Body of pancreas (tissue), 4 donors: ENCODE data around the gene PITX2. TPM values are rescaled to one million over a fixed set of nuclear protein-coding genes. Genes with fewer than 3 reads are reported as not detected.

Experiments
- ATAC-seq: fragments of 150-250 bp; one replicate; pipeline ENCODE4 v1.9.1; 2016
- DNase-seq, 4 donors: peaks; one replicate each; pipeline ENCODE4 v3.0.0-alpha.2; 2019
- H3K27ac ChIP-seq, 4 donors: fragments of 200-600 bp; sonication (generic); 1 replicate in 3 of 4; 2 replicates in 1 of 4; pipeline versions ENCODE4 v1.5.1 to v1.6.1; 2016 to 2019; ENCODE audit warnings: mild to moderate bottlenecking in 1 of 4, mixed read lengths in 1 of 4, moderate library complexity in 1 of 4
- H3K27me3 ChIP-seq, 2 donors: fragments of 200-600 bp; sonication (generic); one replicate each; pipeline ENCODE4 v1.6.0; 2016; ENCODE audit warnings: mild to moderate bottlenecking in 1 of 2
- H3K36me3 ChIP-seq, 2 donors: fragments of 200-600 bp; sonication (generic); replicated peaks in 1 of 2; 2 replicates each; pipeline ENCODE4 v1.5.1; 2016; ENCODE audit warnings: low read depth in 2 of 2; ENCODE audit not compliant: insufficient read depth in 1 of 2
- H3K4me1 ChIP-seq: fragments of 200-600 bp; sonication (generic); one replicate; pipeline ENCODE4 v1.6.0; 2016
- H3K4me3 ChIP-seq, 2 donors: fragments of 200-600 bp; sonication (generic); 1 replicate in 1 of 2; 2 replicates in 1 of 2; pipeline ENCODE4 v1.5.1; 2016 to 2019
- H3K9me3 ChIP-seq, 3 donors: fragments of 200-600 bp; sonication (generic); 1 replicate in 2 of 3; 2 replicates in 1 of 3; pipeline ENCODE4 v1.5.1; 2016
- CTCF ChIP-seq, 7 experiments: fragments of 450-650 bp in 4 of 7; fragments of 200-600 bp in 3 of 7; sonication (generic) in 3 of 7; IDR thresholded peaks; one replicate each; pipeline ENCODE4 v1.5.1; 2016 to 2019; ENCODE audit warnings: antibody characterized with exemption in 7 of 7
- POLR2A ChIP-seq, 3 donors: fragments of 450-650 bp; IDR thresholded peaks; one replicate each; pipeline ENCODE4 v1.6.1; 2016; ENCODE audit warnings: antibody characterized with exemption in 3 of 3, mild to moderate bottlenecking in 2 of 3
- WGBS, 2 donors: methylation state at CpG; one replicate each; pipeline ENCODE4 v1.1.5; 2017; 5-methylcytosine and 5-hydroxymethylcytosine counted together
- intact Hi-C: fragments of 100-400 bp; cut with DNase I; formaldehyde crosslinking; loops from one replicate; pipeline ENCODE4 v1.15.1; 2023
- total RNA-seq, 2 donors: library from RNA; depleted of rRNA; stranded (reverse); fragments of >200 nt; gene quantifications; one replicate each; pipeline ENCODE4 v1.1.0, GENCODE V29; 2016

PITX2 gene
- total RNA-seq, 2 donors from 2014 or later: not detected

GRCh38 chr4:110617646-110618580 is 5.0 kb downstream of the PITX2 start:
- TF ChIP-seq POLR2A (IDR thresholded peaks at IDR 0.05) (no peak), CTCF (IDR thresholded peaks at IDR 0.05) (no peak)
- intact Hi-C loops: no loop called here
- Histone ChIP-seq H3K36me3 (no peaks in the 10 kb centered on the region), H3K4me3 (no peak overlapping the region), H3K4me1 (peaks cover 36% of the 10 kb centered on the region), H3K9me3 (peaks cover 0 to 2% (median 0%) of the 10 kb centered on the region in 3 donors), H3K27ac (no peak overlapping the region), H3K27me3 (peaks cover 3 to 76% of the 10 kb centered on the region in 2 donors)
- WGBS, 2 donors: 7 to 14% methylated on average over 38 of the region's 38 CpGs
- DNase-seq (no peak), ATAC-seq (no peak)

- no peak overlapping the region for H3K4me3 ChIP-seq
- peaks cover 0 to 2% (median 0%) of the 10 kb centered on the region in 3 donors for H3K9me3 ChIP-seq
- no peak for DNase-seq
- no peak for ATAC-seq
- WGBS, 2 donors: 15 to 16% methylated on average over 2 of the region's 2 CpGs
- TF ChIP-seq CTCF (IDR thresholded peaks at IDR 0.05) (no peak), POLR2A (IDR thresholded peaks at IDR 0.05) (no peak)
- H3K36me3 ChIP-seq: no peaks in the 10 kb centered on the region
- intact Hi-C loops: no loop called here
- no peak overlapping the region for H3K27ac ChIP-seq
- peaks cover 28% of the 10 kb centered on the region for H3K4me1 ChIP-seq
- peaks cover 3 to 76% of the 10 kb centered on the region in 2 donors for H3K27me3 ChIP-seq
These were observed 5.7 kb downstream of the PITX2 start for GRCh38 chr4:110617075-110617640.

GRCh38 chr4:110616238-110617074 is 6.4 kb downstream of the PITX2 start:
- Histone ChIP-seq H3K36me3 (no peaks in the 10 kb centered on the region), H3K27ac (no peak overlapping the region), H3K9me3 (peaks cover 0 to 2% (median 0%) of the 10 kb centered on the region in 3 donors), H3K4me1 (peaks cover 28% of the 10 kb centered on the region), H3K4me3 (no peak overlapping the region), H3K27me3 (peaks cover 3 to 76% of the 10 kb centered on the region in 2 donors)
- 7 to 11% methylated on average over 17 of the region's 17 CpGs for WGBS, 2 donors
- TF ChIP-seq CTCF (IDR thresholded peaks at IDR 0.05): no peak
- no peak for TF ChIP-seq POLR2A (IDR thresholded peaks at IDR 0.05)
- intact Hi-C loops: no loop called here
- DNase-seq (no peak), ATAC-seq (no peak)

- Histone ChIP-seq H3K4me1 (peaks cover 28% of the 10 kb centered on the region), H3K27ac (no peak overlapping the region), H3K36me3 (no peaks in the 10 kb centered on the region), H3K9me3 (peaks cover 0 to 2% (median 0%) of the 10 kb centered on the region in 3 donors), H3K4me3 (no peak overlapping the region), H3K27me3 (peaks cover 3 to 70% of the 10 kb centered on the region in 2 donors)
- TF ChIP-seq CTCF (IDR thresholded peaks at IDR 0.05) (no peak), POLR2A (IDR thresholded peaks at IDR 0.05) (no peak)
- intact Hi-C loops: no loop called here
- DNase-seq (no peak), ATAC-seq (no peak)
- WGBS, 2 donors: 6 to 16% methylated on average over 37 to 38 of the region's 38 CpGs
These were observed 7.3 kb downstream of the PITX2 start for GRCh38 chr4:110615353-110616237.
